ENCODE data around the gene SNORC.
"Not testable (repeated sequence)": the region's sequence is repeated elsewhere in the genome, so short reads cannot be mapped to it uniquely, and the experiment has no call there.

The SNORC gene

DNA sequence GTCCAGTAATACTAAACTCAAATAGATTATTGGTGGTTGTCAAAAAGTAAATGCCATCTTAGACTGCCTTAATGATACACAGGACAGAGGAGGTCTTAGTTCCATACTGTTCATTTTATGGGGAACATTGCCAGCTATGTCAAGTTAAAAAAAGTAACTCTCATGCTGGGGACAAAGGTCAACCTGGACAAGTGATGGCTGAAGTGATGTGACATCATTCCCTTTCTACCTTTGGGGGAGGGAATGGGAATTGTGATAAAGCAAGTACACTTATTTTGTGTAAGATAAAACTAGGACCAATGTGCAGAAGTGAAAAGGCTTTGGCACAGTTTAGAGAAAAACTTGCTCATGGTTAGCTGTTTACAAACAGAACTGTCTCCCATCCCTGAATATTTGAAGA, 24.0 kb upstream of the SNORC start:
- Histone ChIP-seq H3K27ac (ENCODE audit: low read length) (no peak overlapping the region), H3K27me3 (ENCODE audit: control insufficient read depth, insufficient read depth, low read length) (no peaks in the 10 kb centered on the region), H3K36me3 (ENCODE audit: control insufficient read depth, insufficient read depth, low read length) (peaks cover 15% of the 10 kb centered on the region), H3K9me3 (ENCODE audit: control insufficient read depth, insufficient read depth, low read length) (no peaks in the 10 kb centered on the region), H3K4me1 (ENCODE audit: control insufficient read depth, insufficient read depth, low read length) (no peaks in the 10 kb centered on the region), H3K4me3 (ENCODE audit: low read length) (no peak overlapping the region)
- DNase-seq (ENCODE audit: low read depth, low spot score), result no peak

DNA sequence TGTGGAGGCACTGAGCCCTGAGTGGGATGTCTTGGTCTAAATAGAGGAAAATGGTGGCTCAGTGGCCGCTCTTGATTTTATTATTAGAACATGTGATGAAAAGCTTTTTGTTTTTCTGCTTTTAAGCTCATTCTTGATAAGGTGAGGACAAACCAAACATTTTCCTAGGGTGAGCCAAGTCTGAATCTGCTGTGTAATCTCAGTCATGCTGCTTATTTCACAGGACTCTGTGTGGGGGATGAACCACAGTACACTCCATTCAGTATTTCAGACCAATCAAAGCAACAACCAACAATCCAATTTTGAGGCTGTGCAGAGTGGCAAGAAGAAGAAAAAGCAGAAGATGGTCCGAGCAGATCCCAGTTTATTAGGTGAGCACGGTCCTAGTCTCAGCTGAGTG, 20.0 kb upstream of the SNORC start:
- no peaks in the 10 kb centered on the region for H3K4me1 ChIP-seq (ENCODE audit: control insufficient read depth, insufficient read depth, low read length)
- no peaks in the 10 kb centered on the region for H3K9me3 ChIP-seq (ENCODE audit: control insufficient read depth, insufficient read depth, low read length)
- H3K36me3 ChIP-seq (ENCODE audit: control insufficient read depth, insufficient read depth, low read length), result peaks cover 12% of the 10 kb centered on the region
- no CpG with 5 or more reads among the region's 3 CpGs for WGBS (ENCODE audit: insufficient coverage, insufficient read length)
- H3K4me3 ChIP-seq (ENCODE audit: low read length), result no peak overlapping the region
- H3K27me3 ChIP-seq (ENCODE audit: control insufficient read depth, insufficient read depth, low read length), result no peaks in the 10 kb centered on the region
- no peak for DNase-seq (ENCODE audit: low read depth, low spot score)
- no peak overlapping the region for H3K27ac ChIP-seq (ENCODE audit: low read length)

DNA sequence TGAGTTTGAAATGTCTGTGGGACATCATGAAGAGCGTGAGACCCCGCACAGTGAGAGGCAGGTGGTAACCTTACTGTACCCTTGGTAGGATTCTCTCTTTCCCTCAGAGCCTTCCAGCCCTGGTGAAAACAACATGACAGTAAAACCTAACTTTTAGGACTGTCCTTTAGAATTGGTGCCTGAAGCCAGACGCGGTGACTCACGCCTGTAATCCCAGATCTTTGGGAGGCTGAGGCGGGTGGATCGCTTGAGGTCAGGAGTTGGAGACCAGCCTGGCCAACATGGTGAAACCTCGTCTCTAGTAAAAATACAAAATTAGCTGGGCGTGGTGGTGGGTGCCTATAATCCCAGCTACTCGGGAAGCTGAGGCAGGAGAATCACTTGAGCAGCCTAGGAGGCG, 18.0 kb upstream of the SNORC start:
- peaks cover 13% of the 10 kb centered on the region for H3K36me3 ChIP-seq (ENCODE audit: control insufficient read depth, insufficient read depth, low read length)
- H3K4me3 ChIP-seq (ENCODE audit: low read length); H3K27me3 ChIP-seq (ENCODE audit: control insufficient read depth, insufficient read depth, low read length); H3K27ac ChIP-seq (ENCODE audit: low read length); DNase-seq (ENCODE audit: low read depth, low spot score); H3K9me3 ChIP-seq (ENCODE audit: control insufficient read depth, insufficient read depth, low read length); H3K4me1 ChIP-seq (ENCODE audit: control insufficient read depth, insufficient read depth, low read length): not testable (repeated sequence)
- WGBS (ENCODE audit: insufficient coverage, insufficient read length), result no CpG with 5 or more reads among the region's 11 CpGs

DNA sequence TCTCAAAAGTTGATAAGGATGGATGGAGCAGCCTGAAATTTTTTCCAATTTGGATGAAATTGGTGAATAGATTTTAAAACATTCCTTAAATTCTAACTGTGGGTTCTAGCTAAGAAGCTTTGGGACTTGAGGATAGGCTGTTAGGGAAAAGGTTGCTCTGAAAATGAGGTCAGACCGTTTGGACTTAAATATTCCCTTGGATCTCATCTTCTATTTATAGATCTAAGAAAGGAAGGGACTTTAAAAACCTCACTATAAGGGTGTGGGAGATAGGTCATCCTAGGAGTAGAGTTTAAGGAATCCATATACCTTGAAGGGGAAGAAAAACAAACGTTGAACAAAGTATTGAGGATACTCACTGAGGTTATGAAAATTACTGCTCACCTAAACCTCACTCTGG, 17.4 kb upstream of the SNORC start:
- Histone ChIP-seq H3K27me3 (ENCODE audit: control insufficient read depth, insufficient read depth, low read length) (no peaks in the 10 kb centered on the region), H3K9me3 (ENCODE audit: control insufficient read depth, insufficient read depth, low read length) (no peaks in the 10 kb centered on the region), H3K4me3 (ENCODE audit: low read length) (no peak overlapping the region), H3K4me1 (ENCODE audit: control insufficient read depth, insufficient read depth, low read length) (no peaks in the 10 kb centered on the region), H3K36me3 (ENCODE audit: control insufficient read depth, insufficient read depth, low read length) (peaks cover 16% of the 10 kb centered on the region), H3K27ac (ENCODE audit: low read length) (no peak overlapping the region)
- WGBS (ENCODE audit: insufficient coverage, insufficient read length), result no CpG with 5 or more reads among the region's 2 CpGs
- DNase-seq (ENCODE audit: low read depth, low spot score), result no peak

DNA sequence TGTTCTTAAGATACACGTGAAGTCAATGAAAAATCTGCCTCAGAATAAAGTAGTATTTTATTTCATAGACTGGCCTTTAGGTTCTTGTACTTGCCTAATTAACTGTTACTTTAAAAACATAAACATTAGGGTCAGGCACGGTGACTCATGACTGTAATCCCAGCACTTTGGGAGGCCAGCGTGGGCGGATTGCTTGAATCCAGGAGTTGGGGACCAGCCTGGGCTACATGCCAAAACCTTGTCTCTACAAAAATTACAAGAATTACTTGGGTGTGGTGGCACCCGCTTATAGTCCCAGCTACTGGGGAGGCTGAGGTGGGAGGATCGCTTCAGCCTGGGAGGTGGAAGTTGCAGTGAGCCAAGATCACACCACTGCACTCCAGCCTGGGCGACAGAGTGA, 16.0 kb upstream of the SNORC start:
- no peak for DNase-seq (ENCODE audit: low read depth, low spot score)
- Histone ChIP-seq H3K9me3 (ENCODE audit: control insufficient read depth, insufficient read depth, low read length) (no peaks in the 10 kb centered on the region), H3K36me3 (ENCODE audit: control insufficient read depth, insufficient read depth, low read length) (peaks cover 17% of the 10 kb centered on the region), H3K27ac (ENCODE audit: low read length) (no peak overlapping the region), H3K4me1 (ENCODE audit: control insufficient read depth, insufficient read depth, low read length) (no peaks in the 10 kb centered on the region), H3K4me3 (ENCODE audit: low read length) (no peak overlapping the region), H3K27me3 (ENCODE audit: control insufficient read depth, insufficient read depth, low read length) (no peaks in the 10 kb centered on the region)
- WGBS (ENCODE audit: insufficient coverage, insufficient read length), result no CpG with 5 or more reads among the region's 7 CpGs

DNA sequence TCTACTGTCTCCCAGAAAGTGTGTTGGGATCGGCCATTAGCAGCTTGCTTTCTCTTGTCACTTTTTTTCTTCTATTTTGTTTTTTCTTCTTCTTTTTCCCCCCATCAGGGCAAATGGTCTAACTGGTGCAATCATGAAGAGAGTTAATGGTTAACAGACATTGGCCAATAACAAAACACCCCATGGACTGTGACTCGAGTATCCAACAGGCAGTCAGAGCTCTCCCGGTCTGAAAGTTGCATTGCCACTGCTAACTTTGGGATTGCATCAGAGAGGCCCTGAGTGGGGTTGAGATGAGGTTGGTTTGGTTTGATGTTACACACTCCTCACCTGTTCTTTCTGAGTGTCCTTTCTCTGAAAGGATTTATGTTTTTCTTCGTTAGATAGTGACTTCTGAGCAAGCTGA, 12.9 kb upstream of the SNORC start:
- no peak for DNase-seq (ENCODE audit: low read depth, low spot score)
- Histone ChIP-seq H3K27me3 (ENCODE audit: control insufficient read depth, insufficient read depth, low read length) (no peaks in the 10 kb centered on the region), H3K27ac (ENCODE audit: low read length) (no peak overlapping the region), H3K36me3 (ENCODE audit: control insufficient read depth, insufficient read depth, low read length) (peaks cover 12% of the 10 kb centered on the region), H3K9me3 (ENCODE audit: control insufficient read depth, insufficient read depth, low read length) (no peaks in the 10 kb centered on the region), H3K4me3 (ENCODE audit: low read length) (no peak overlapping the region), H3K4me1 (ENCODE audit: control insufficient read depth, insufficient read depth, low read length) (no peaks in the 10 kb centered on the region)
- no CpG with 5 or more reads among the region's 4 CpGs for WGBS (ENCODE audit: insufficient coverage, insufficient read length)

DNA sequence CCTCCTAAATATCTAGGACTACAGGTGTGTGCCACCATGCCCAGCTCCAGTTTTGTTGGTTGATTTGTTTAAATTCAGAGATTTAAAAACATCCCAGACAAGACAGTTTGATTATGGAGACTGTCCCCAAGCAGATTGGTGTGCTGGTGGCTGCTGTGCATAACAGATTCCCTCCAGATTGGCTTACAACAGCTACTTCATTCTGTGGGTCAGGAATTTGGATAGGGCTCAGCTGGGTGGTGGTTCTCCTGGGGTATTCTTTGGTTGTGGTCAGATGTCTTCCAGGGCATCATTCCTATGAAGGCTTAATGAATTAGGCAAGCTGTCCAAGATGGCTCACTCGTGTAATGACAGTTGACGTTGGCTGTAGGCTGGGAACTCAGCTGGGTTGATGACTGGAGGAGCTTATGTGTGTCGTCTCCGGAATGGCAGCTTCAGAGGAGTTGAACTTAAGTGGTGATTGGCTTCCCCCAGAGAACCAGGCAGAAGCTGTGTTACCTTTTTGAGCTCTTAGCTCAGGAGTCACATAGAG, 10.6 kb upstream of the SNORC start:
- H3K36me3 ChIP-seq (ENCODE audit: control insufficient read depth, insufficient read depth, low read length), result peaks cover 12% of the 10 kb centered on the region
- no peak overlapping the region for H3K4me3 ChIP-seq (ENCODE audit: low read length)
- no CpG with 5 or more reads among the region's 4 CpGs for WGBS (ENCODE audit: insufficient coverage, insufficient read length)

DNA sequence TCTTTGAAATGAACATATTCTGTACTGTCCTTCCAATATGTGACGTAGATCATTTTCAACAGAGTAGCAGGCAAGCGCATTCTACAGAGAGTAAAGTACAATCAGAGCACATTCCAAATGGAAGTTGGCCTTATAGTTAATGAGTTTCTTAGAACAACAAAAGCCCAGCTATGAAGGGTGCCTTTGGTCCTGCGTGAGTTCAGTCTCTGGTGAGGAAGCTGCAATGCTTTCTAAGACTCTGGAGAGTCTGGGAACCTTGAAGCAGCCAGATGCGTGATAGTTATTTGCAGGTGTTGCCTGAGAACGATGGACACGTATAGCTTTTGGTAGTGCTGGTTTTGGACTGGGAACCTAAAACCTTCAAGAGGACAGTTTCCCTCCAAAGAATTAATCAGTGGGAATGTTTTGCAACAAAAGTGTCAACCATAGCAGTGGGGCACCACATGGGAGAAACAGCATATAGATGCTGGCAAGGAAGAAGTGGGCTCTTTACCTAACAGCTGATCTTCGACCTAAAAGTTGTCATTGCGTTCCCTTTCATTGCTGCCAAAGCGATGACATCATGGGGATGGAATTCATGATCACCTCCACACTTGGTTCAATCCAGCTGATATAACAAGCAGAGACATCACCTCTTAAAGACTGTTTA, 9.3 kb upstream of the SNORC start:
- H3K4me3 ChIP-seq (ENCODE audit: low read length), result no peak overlapping the region
- DNase-seq (ENCODE audit: low read depth, low spot score), result no peak
- H3K9me3 ChIP-seq (ENCODE audit: control insufficient read depth, insufficient read depth, low read length), result no peaks in the 10 kb centered on the region
- no peaks in the 10 kb centered on the region for H3K27me3 ChIP-seq (ENCODE audit: control insufficient read depth, insufficient read depth, low read length)
- H3K36me3 ChIP-seq (ENCODE audit: control insufficient read depth, insufficient read depth, low read length), result peaks cover 12% of the 10 kb centered on the region
- H3K4me1 ChIP-seq (ENCODE audit: control insufficient read depth, insufficient read depth, low read length), result no peaks in the 10 kb centered on the region
- WGBS (ENCODE audit: insufficient coverage, insufficient read length), result no CpG with 5 or more reads among the region's 9 CpGs
- no peak overlapping the region for H3K27ac ChIP-seq (ENCODE audit: low read length)

More for the DNA sequence above, 10.6 kb upstream of the SNORC start:
- Histone ChIP-seq H3K27ac (ENCODE audit: low read length) (no peak overlapping the region), H3K9me3 (ENCODE audit: control insufficient read depth, insufficient read depth, low read length) (no peaks in the 10 kb centered on the region), H3K27me3 (ENCODE audit: control insufficient read depth, insufficient read depth, low read length) (no peaks in the 10 kb centered on the region), H3K4me1 (ENCODE audit: control insufficient read depth, insufficient read depth, low read length) (no peaks in the 10 kb centered on the region)
- DNase-seq (ENCODE audit: low read depth, low spot score), result no peak

DNA sequence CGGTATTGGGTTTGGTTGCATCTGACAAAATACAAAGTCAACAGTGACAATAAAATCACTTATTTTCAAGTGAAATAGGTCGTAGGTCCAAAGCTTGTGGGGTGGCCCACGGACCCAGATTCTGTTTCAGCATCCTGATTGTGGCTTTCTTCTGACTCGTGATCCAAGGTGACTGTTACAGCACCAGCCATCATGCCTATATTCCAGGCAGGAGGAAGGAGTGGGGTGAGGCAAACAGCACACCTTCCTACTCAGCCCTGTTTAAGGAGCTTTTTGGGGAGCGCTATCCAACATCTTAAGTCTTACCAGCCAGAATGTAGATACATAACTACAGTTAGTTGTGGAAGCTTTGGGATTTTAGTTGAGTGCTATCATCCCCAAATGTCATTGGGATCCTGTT, 8.7 kb upstream of the SNORC start:
- no CpG with 5 or more reads among the region's 5 CpGs for WGBS (ENCODE audit: insufficient coverage, insufficient read length)
- no peak overlapping the region for H3K4me3 ChIP-seq (ENCODE audit: low read length)
- no peak overlapping the region for H3K27ac ChIP-seq (ENCODE audit: low read length)
- H3K36me3 ChIP-seq (ENCODE audit: control insufficient read depth, insufficient read depth, low read length), result peaks cover 12% of the 10 kb centered on the region
- no peaks in the 10 kb centered on the region for H3K27me3 ChIP-seq (ENCODE audit: control insufficient read depth, insufficient read depth, low read length)
- H3K9me3 ChIP-seq (ENCODE audit: control insufficient read depth, insufficient read depth, low read length), result no peaks in the 10 kb centered on the region
- DNase-seq (ENCODE audit: low read depth, low spot score), result no peak
- H3K4me1 ChIP-seq (ENCODE audit: control insufficient read depth, insufficient read depth, low read length), result no peaks in the 10 kb centered on the region

DNA sequence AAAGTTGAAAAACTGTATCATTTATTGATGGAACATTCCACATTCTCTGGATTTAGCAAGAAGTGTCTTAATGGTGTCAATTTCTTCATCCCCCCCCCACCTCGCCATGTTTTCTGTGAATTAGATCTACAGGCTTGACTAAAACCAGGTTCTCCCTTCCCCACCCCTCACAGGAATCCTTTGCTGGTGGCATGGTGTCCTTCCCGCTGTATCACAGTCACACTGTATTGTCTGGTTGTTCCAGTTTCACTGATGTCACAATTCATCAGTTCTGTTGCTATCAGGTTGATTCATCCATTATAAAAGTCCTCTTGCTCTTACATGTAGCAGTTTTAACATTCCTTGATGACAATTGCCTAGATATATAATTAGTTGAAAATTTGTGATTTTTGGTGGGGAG, 6.1 kb upstream of the SNORC start:
- no peak overlapping the region for H3K27ac ChIP-seq (ENCODE audit: low read length)
- H3K4me1 ChIP-seq (ENCODE audit: control insufficient read depth, insufficient read depth, low read length), result no peaks in the 10 kb centered on the region
- WGBS (ENCODE audit: insufficient coverage, insufficient read length), result no CpG with 5 or more reads among the region's 2 CpGs
- H3K36me3 ChIP-seq (ENCODE audit: control insufficient read depth, insufficient read depth, low read length), result no peaks in the 10 kb centered on the region
- no peak for DNase-seq (ENCODE audit: low read depth, low spot score)
- H3K9me3 ChIP-seq (ENCODE audit: control insufficient read depth, insufficient read depth, low read length), result no peaks in the 10 kb centered on the region
- H3K27me3 ChIP-seq (ENCODE audit: control insufficient read depth, insufficient read depth, low read length), result no peaks in the 10 kb centered on the region
- no peak overlapping the region for H3K4me3 ChIP-seq (ENCODE audit: low read length)

DNA sequence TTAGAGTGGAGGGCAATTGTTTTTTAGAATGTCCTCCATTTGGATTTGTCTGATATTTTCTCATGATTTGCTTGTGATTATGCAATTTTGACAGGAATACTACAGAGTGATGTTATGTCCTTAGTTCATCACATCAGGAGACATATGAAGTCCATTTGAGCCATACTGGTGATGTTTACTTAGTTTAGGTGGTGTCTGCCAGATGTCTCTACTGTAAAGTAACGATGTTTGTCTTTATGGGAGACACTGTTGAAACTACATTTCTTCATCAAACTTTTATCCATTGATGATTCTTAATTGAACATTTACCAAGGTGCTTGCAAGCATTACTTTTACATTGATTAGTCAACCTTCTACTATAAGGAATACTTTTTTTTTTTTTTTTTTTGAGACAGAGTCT, 4.9 kb upstream of the SNORC start:
- no peak for DNase-seq (ENCODE audit: low read depth, low spot score)
- H3K9me3 ChIP-seq (ENCODE audit: control insufficient read depth, insufficient read depth, low read length), result no peaks in the 10 kb centered on the region
- H3K27me3 ChIP-seq (ENCODE audit: control insufficient read depth, insufficient read depth, low read length), result no peaks in the 10 kb centered on the region
- H3K4me3 ChIP-seq (ENCODE audit: low read length), result no peak overlapping the region
- H3K36me3 ChIP-seq (ENCODE audit: control insufficient read depth, insufficient read depth, low read length), result no peaks in the 10 kb centered on the region
- no peaks in the 10 kb centered on the region; the same call in 1 of the 2 replicates for H3K4me1 ChIP-seq (ENCODE audit: control insufficient read depth, insufficient read depth, low read length)
- WGBS (ENCODE audit: insufficient coverage, insufficient read length), result no CpG with 5 or more reads among the region's 1 CpG
- no peak overlapping the region for H3K27ac ChIP-seq (ENCODE audit: low read length)
